T-helper 1 cell treated with Interleukin-12 subunit alpha and Interleukin-12 subunit beta and Interleukin-4 antibody, amounts not matched to agents 30 μg/mL and 1 μg/mL, for 36 hours (primary cell): ENCODE measurements around the gene ERV3-1.
"Not testable (repeated sequence)": the region's sequence is repeated elsewhere in the genome, so short reads cannot be mapped to it uniquely, and the experiment has no call there.

Source experiments
- H3K27ac Mint-ChIP-seq: one replicate; pipeline ENCODE4 v1.8.0; 2021; ENCODE audit warnings: mild to moderate bottlenecking, mixed read lengths
- H3K27me3 Mint-ChIP-seq: one replicate; pipeline ENCODE4 v1.8.0; 2021; ENCODE audit warnings: low read depth, mixed read lengths
- H3K36me3 Mint-ChIP-seq: one replicate; pipeline ENCODE4 v1.8.0; 2021; ENCODE audit warnings: low read depth, mixed read lengths
- H3K4me1 Mint-ChIP-seq: one replicate; pipeline ENCODE4 v1.8.0; 2021; ENCODE audit warnings: low read depth, mixed read lengths
- H3K4me3 Mint-ChIP-seq: one replicate; pipeline ENCODE4 v1.8.0; 2021; ENCODE audit warnings: mild to moderate bottlenecking, moderate library complexity, mixed read lengths
- H3K9me3 Mint-ChIP-seq: one replicate; pipeline ENCODE4 v1.8.0; 2021; ENCODE audit warnings: mixed read lengths

ERV3-1 gene

DNA sequence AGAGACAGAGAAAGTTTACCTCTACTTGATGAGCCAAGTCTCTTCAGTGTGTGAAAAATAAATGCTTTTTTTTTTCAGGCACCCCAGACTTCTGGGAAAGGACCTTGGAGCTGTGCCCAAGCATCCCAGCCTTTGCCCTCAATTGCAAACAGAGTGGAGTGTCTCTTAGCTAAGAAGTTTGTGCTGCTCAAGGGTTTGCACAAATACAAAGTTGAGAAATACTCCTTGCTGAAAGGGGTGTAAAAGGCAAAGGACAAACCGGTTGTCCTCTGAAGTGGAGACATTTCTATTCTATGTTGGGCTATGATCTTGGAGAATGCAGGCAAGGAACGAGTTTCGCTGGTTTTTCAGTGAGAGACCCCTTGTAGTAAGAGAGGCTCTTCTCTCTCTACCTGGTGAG is 14.5 kb upstream of the ERV3-1 start:
- not testable (repeated sequence) for H3K4me1 Mint-ChIP-seq, H3K36me3 Mint-ChIP-seq, H3K9me3 Mint-ChIP-seq, H3K27me3 Mint-ChIP-seq, H3K27ac Mint-ChIP-seq, H3K4me3 Mint-ChIP-seq

GRCh38 chr7:65009881-65010280 is 3.4 kb upstream of the ERV3-1 start:
- H3K27me3 Mint-ChIP-seq, H3K27ac Mint-ChIP-seq, H3K36me3 Mint-ChIP-seq, H3K4me3 Mint-ChIP-seq, H3K9me3 Mint-ChIP-seq: not testable (repeated sequence)
- H3K4me1 Mint-ChIP-seq = peaks cover 16% of the 10 kb centered on the region

DNA sequence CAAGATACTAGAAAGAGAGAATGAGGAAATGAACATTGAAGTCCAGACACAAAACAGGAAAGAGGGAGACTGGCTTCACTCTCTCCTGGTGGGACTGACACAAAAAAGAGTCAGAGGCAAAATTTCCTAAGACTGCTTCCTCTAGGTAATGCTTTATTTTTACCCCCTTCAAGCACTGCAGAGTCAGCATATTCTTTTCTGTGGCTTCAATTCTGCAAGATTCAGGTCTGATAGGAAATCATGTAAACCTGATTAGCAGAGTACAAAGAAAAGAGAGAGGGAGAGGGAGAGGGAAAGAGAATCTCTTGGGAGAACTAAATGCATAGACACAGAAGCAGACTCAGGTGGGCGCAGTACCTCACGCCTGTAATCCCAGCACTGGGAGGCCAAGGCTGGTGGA is 2.9 kb upstream of the ERV3-1 start:
- H3K9me3 Mint-ChIP-seq, H3K27me3 Mint-ChIP-seq, H3K4me3 Mint-ChIP-seq, H3K27ac Mint-ChIP-seq: not testable (repeated sequence)
- Mint-ChIP-seq H3K36me3 (peaks cover 14% of the 10 kb centered on the region), H3K4me1 (peaks cover 21% of the 10 kb centered on the region)

DNA sequence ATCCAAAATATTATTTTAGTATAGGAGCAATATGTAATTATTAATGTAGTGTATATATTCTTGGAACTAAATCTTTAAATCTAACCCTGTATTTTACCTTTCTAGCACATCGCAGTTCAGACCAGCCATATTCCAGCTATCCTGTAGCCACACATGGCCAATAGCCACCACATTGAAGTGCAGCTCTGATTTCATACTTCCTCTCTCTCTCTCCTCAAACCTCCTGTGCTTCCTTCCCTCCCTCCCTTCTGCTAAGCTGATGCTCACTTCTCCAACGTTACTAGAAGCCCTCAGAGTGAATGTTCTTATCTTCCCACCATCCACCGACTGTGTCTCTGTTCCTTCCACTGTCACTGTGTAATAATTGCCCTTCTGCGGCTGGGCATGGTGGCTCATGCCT is 549 bp upstream of the ERV3-1 start:
- peak overlapping the region; percentile 94 for H3K27ac Mint-ChIP-seq
- H3K9me3 Mint-ChIP-seq = peaks cover 22% of the 10 kb centered on the region
- peaks cover 25% of the 10 kb centered on the region for H3K4me1 Mint-ChIP-seq
- H3K4me3 Mint-ChIP-seq = peak overlapping the region; percentile 94
- peaks cover 33% of the 10 kb centered on the region for H3K36me3 Mint-ChIP-seq
- H3K27me3 Mint-ChIP-seq = not testable (repeated sequence)

- Mint-ChIP-seq H3K9me3 (peaks cover 39% of the 10 kb centered on the region), H3K27me3 (no peaks in the 10 kb centered on the region), H3K36me3 (peaks cover 51% of the 10 kb centered on the region), H3K27ac (no peak overlapping the region), H3K4me3 (no peak overlapping the region), H3K4me1 (peaks cover 32% of the 10 kb centered on the region)
These were observed 1.9 kb downstream of the ERV3-1 start for GRCh38 chr7:65004575-65004974.

DNA sequence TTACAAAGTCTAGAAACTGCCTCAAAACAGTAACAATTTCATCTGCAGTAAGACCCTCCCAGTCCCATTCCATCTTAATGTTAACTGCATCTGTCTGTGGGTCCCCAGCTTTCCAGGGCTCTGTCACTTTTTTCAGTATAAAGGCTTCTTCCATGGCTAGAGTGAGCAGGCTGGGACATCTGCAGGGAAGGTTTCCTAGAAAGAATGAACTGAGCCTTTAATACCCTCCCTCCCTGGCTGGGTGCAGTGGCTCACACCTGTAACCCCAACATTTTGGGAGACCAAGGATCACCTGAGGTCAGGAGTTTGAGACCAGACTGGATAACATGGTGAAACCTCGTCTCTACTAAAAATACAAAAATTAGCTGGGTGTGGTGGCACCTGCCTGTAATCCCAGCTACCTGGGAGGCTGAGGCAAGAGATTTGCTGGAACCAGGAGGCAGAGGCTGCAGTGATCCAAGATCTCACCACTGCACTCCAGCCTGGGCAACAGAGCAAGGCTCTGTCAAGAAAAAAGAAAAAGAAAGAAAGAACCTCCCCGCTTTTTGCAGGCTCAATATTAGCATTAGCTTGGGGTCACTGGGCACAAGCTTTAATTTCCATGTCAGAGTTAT is 3.4 kb downstream of the ERV3-1 start:
- Mint-ChIP-seq H3K27ac (no peak overlapping the region), H3K36me3 (peaks cover 66% of the 10 kb centered on the region), H3K9me3 (peaks cover 52% of the 10 kb centered on the region), H3K4me1 (peaks cover 32% of the 10 kb centered on the region), H3K4me3 (no peak overlapping the region), H3K27me3 (no peaks in the 10 kb centered on the region)

- no peak overlapping the region for H3K27ac Mint-ChIP-seq
- peaks cover 67% of the 10 kb centered on the region for H3K9me3 Mint-ChIP-seq
- no peaks in the 10 kb centered on the region for H3K27me3 Mint-ChIP-seq
- H3K36me3 Mint-ChIP-seq = peaks cover 72% of the 10 kb centered on the region
- no peak overlapping the region for H3K4me3 Mint-ChIP-seq
- peaks cover 27% of the 10 kb centered on the region for H3K4me1 Mint-ChIP-seq
These were observed 5.1 kb downstream of the ERV3-1 start for GRCh38 chr7:65001291-65001814.

DNA sequence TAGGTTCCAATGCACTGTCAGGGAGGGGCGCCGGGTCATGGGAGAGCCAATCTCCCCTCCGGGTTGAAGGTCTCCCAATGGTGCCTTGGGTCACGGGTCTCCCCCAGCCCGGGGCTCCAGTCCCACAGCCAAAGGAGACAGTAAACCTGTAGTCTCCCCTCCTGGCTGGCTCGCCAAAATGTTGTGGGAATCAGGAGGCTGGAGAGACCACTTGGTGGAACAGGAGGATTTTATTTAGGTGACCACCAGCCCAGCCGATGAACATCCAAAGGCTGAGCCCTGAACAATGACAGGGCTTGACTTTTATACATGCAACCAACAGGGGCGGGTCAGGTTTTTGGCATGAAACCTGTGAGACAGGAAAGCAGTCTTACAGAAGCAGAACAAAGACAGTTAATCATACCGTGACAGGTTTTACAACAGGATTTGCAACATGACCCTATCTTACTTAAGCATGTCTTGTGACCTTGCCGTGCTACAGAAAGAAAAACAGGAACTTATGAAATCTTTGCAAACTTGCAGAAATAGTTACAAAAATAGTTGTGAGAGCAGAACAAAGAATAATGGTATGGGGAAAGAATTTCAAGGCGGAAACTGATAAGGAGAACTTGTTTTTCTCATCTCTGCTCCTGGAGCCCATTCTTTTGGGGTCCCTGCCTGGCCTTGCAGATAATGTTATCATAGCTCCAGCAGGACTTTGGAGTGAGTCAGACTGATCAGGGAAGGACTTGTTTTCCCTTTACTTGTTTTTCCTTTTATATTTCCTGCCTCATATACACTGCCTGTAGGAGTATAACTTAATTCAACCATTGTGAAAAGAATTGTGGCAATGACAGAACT is 7.1 kb downstream of the ERV3-1 start:
- H3K9me3 Mint-ChIP-seq = peaks cover 75% of the 10 kb centered on the region
- H3K27me3 Mint-ChIP-seq = no peaks in the 10 kb centered on the region

GRCh38 chr7:64998865-64999164 is 7.7 kb downstream of the ERV3-1 start:
- no peak overlapping the region for H3K27ac Mint-ChIP-seq
- H3K4me3 Mint-ChIP-seq = no peak overlapping the region
- H3K4me1 Mint-ChIP-seq = peaks cover 10% of the 10 kb centered on the region
- H3K27me3 Mint-ChIP-seq = no peaks in the 10 kb centered on the region
- peaks cover 77% of the 10 kb centered on the region for H3K9me3 Mint-ChIP-seq
- H3K36me3 Mint-ChIP-seq = peaks cover 55% of the 10 kb centered on the region

More for the DNA sequence above, 7.1 kb downstream of the ERV3-1 start:
- H3K27ac Mint-ChIP-seq = no peak overlapping the region
- H3K36me3 Mint-ChIP-seq = peaks cover 59% of the 10 kb centered on the region
- peaks cover 11% of the 10 kb centered on the region for H3K4me1 Mint-ChIP-seq
- no peak overlapping the region for H3K4me3 Mint-ChIP-seq

DNA sequence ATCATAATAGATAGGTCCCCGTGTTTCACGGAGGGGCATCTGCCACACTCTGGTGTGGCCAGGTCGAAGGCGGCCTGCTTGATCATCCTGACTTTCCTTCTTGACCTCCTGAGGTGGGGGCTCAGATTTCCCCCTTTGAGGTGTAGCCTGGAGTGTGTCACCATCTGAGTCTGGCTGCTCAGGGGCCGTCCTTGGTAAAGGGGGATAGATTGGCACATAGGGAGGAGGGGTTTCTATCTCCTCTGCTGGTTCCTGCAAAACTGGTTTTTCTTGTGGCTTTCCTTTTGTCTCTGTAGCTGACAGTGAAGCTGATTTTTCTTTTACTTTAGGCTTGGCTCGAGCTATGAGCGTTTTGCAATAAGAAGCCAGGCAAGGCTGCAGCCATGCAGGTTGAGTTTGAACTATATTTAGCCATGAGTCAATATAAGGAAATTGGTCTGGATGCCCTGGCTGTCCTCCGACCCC is 8.5 kb downstream of the ERV3-1 start:
- Mint-ChIP-seq H3K27me3 (no peaks in the 10 kb centered on the region), H3K9me3 (peaks cover 77% of the 10 kb centered on the region), H3K36me3 (peaks cover 46% of the 10 kb centered on the region), H3K27ac (no peak overlapping the region), H3K4me1 (peaks cover 7% of the 10 kb centered on the region), H3K4me3 (no peak overlapping the region)

GRCh38 chr7:64997164-64997908 is 9.2 kb downstream of the ERV3-1 start:
- Mint-ChIP-seq H3K36me3 (peaks cover 44% of the 10 kb centered on the region), H3K4me3 (no peak overlapping the region), H3K27ac (no peak overlapping the region), H3K9me3 (peaks cover 77% of the 10 kb centered on the region), H3K4me1 (peaks cover 7% of the 10 kb centered on the region), H3K27me3 (no peaks in the 10 kb centered on the region)

DNA sequence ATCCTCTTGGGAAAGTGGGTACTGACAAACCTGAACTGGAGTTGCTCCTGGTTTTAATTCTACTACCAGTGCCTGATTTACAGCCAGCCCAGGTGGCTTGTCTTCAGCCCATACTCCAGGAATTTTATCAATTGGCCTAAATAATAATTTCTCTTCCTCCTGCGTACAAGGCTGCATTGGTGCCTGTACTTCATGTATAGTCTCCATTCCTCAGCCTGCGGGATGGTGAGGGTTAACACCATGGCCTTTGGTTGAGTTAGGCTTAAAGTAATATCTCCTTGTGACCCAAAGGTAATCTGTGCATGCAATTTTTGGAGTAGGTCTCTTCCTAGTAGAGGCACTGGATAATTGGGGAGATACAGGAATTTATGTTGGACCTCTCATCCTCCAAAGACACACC is 10.2 kb downstream of the ERV3-1 start:
- peaks cover 40% of the 10 kb centered on the region for H3K36me3 Mint-ChIP-seq
- no peak overlapping the region for H3K27ac Mint-ChIP-seq

GRCh38 chr7:64993901-64994300 is 12.6 kb downstream of the ERV3-1 start:
- H3K4me1 Mint-ChIP-seq = no peaks in the 10 kb centered on the region
- peaks cover 77% of the 10 kb centered on the region for H3K9me3 Mint-ChIP-seq
- H3K27ac Mint-ChIP-seq = no peak overlapping the region
- peaks cover 31% of the 10 kb centered on the region for H3K36me3 Mint-ChIP-seq
- no peak overlapping the region for H3K4me3 Mint-ChIP-seq
- H3K27me3 Mint-ChIP-seq = no peaks in the 10 kb centered on the region

More for the DNA sequence above, 10.2 kb downstream of the ERV3-1 start:
- Mint-ChIP-seq H3K27me3 (no peaks in the 10 kb centered on the region), H3K9me3 (peaks cover 78% of the 10 kb centered on the region), H3K4me3 (no peak overlapping the region), H3K4me1 (peaks cover 3% of the 10 kb centered on the region)

GRCh38 chr7:64992971-64993370 is 13.5 kb downstream of the ERV3-1 start:
- Mint-ChIP-seq H3K27ac (no peak overlapping the region), H3K27me3 (no peaks in the 10 kb centered on the region), H3K9me3 (peaks cover 78% of the 10 kb centered on the region), H3K4me3 (no peak overlapping the region), H3K36me3 (peaks cover 26% of the 10 kb centered on the region), H3K4me1 (no peaks in the 10 kb centered on the region)
